Stimulated activated CD8-positive, alpha-beta memory T cell treated with anti-CD3 and anti-CD28 coated beads, Interleukin-2, amount 100 ng/mL, for 48 hours (primary cell): ENCODE data around the gene TBC1D4.
A peak's percentile ranks its signal among the peaks of the same experiment; 100 is the strongest.
"Not testable (repeated sequence)": the region's sequence is repeated elsewhere in the genome, so short reads cannot be mapped to it uniquely, and the experiment has no call there.

Source experiments
- DNase-seq, 2 donors: peaks; one replicate each; pipeline ENCODE4 v3.0.0-alpha.2; 2020; ENCODE audit warnings: low read depth in 2 of 2

The TBC1D4 gene

GRCh38 chr13:75357576-75358289, 124.2 kb downstream of the TBC1D4 start:
- DNase-seq, result peak; percentile 23 to 26

- no peak for DNase-seq
Measured at GRCh38 chr13:75356421-75356820, 125.5 kb downstream of the TBC1D4 start.

- no peak for DNase-seq
Measured at GRCh38 chr13:75355609-75356008, 126.4 kb downstream of the TBC1D4 start.

GRCh38 chr13:75353781-75354193, 128.2 kb downstream of the TBC1D4 start:
- no peak for DNase-seq

- DNase-seq, result no peak
Measured at GRCh38 chr13:75352641-75353327, 129.2 kb downstream of the TBC1D4 start.

- not testable (repeated sequence) for DNase-seq
Measured at GRCh38 chr13:75351538-75351937, 130.4 kb downstream of the TBC1D4 start.

GRCh38 chr13:75347925-75348324, 134.0 kb downstream of the TBC1D4 start:
- no peak for DNase-seq

- DNase-seq, result no peak
Measured at GRCh38 chr13:75347457-75347856, 134.5 kb downstream of the TBC1D4 start.

- no peak for DNase-seq
Measured at GRCh38 chr13:75345193-75345592, 136.8 kb downstream of the TBC1D4 start.

- no peak for DNase-seq
Measured at GRCh38 chr13:75341028-75341427, 140.9 kb downstream of the TBC1D4 start.

- no peak for DNase-seq
Measured at GRCh38 chr13:75339635-75340374, 142.2 kb downstream of the TBC1D4 start.

- DNase-seq, result no peak
Measured at GRCh38 chr13:75334634-75335447, 147.1 kb downstream of the TBC1D4 start.

GRCh38 chr13:75333103-75333502, 148.9 kb downstream of the TBC1D4 start:
- DNase-seq, result no peak

- no peak for DNase-seq
Measured at GRCh38 chr13:75331792-75332349, 150.1 kb downstream of the TBC1D4 start.

GRCh38 chr13:75330770-75331169, 151.2 kb downstream of the TBC1D4 start:
- no peak for DNase-seq

- DNase-seq, result no peak
Measured at GRCh38 chr13:75329723-75330122, 152.2 kb downstream of the TBC1D4 start.

GRCh38 chr13:75329097-75329496, 152.9 kb downstream of the TBC1D4 start:
- DNase-seq, result no peak

- no peak for DNase-seq
Measured at GRCh38 chr13:75327135-75327510, 154.8 kb downstream of the TBC1D4 start.

GRCh38 chr13:75326173-75327134, 155.5 kb downstream of the TBC1D4 start:
- DNase-seq, result peak in 1 of 2 donors; percentile 37

GRCh38 chr13:75325711-75326110, 156.3 kb downstream of the TBC1D4 start:
- no peak for DNase-seq
